ENCODE results near the gene REG3G. TPM values are rescaled to one million over a fixed set of nuclear protein-coding genes. Genes with fewer than 3 reads are reported as not detected.

Gene REG3G
- polyA plus RNA-seq, result not detected in 2 replicates
- polyA minus RNA-seq, result not detected in 2 replicates

DNA sequence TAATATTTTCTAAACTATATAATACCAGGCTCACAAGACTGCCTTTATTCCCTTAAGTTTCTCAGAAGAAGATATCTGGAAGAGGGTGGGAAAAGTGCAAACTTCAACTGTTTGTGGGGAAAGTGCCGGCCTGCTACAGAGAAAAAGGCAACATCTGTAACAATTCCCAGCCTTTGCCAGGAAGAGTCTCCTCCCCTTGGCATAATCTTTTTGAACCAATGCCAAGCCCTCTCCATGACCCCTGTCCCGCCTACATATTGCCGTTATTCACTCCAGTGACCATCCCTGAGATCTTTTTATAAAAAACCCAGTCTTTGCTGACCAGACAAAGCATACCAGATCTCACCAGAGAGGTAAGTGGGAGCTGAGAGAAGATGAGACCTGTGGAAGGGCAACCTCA lies at the start of gene REG3G:
REG3G (plus strand) TSS at position 282 of the 400 bp plus-strand sequence. CDS start 392 bp downstream, outside the sequence.
- H3K9me3 ChIP-seq (ENCODE audit: low read length), result no peaks in the 10 kb centered on the region

DNA sequence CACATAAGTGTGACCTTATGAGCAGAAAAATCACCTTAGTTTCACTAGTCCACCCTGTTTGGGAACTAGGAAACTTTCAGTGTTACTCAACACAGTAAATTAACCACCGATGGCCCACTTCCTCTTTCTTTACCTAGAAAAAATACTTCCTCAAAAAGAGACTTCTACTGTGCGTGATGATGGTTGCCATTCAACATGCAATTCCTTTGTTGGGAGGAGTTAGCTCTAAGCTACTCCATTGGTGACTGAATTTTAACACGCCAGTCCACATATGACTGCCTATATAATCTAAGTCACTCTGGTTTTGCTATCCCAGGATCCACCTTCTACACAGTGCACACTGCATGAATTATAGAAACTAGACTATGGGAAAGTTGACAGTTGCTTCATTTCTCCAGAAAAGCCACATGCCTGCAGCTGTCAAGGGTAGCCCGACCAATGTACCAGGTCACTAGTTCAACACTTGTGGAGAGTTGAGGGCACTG lies 47.8 kb upstream of the REG3G start:
- no peaks in the 10 kb centered on the region for H3K9me3 ChIP-seq (ENCODE audit: low read length)
- no peaks in the 10 kb centered on the region for H3K27me3 ChIP-seq (ENCODE audit: insufficient read depth, low read depth, low read length)
- H3K9ac ChIP-seq (ENCODE audit: low read length), result no peak overlapping the region
- H3F3A ChIP-seq (ENCODE audit: insufficient read depth, low read length, poor library complexity, severe bottlenecking), result no peaks in the 10 kb centered on the region
- no peak overlapping the region for H3K27ac ChIP-seq (ENCODE audit: low read length)
- H3K9me2 ChIP-seq (ENCODE audit: insufficient read depth, low read length), result no peaks in the 10 kb centered on the region
- no peaks in the 10 kb centered on the region for H3K79me2 ChIP-seq (replicated peaks; ENCODE audit: insufficient read depth, low read length)
- no peak overlapping the region for H3K4me3 ChIP-seq (ENCODE audit: low read length)
- no peak overlapping the region for H3K4me2 ChIP-seq (ENCODE audit: low read length)
- TF ChIP-seq, protein P1, sequence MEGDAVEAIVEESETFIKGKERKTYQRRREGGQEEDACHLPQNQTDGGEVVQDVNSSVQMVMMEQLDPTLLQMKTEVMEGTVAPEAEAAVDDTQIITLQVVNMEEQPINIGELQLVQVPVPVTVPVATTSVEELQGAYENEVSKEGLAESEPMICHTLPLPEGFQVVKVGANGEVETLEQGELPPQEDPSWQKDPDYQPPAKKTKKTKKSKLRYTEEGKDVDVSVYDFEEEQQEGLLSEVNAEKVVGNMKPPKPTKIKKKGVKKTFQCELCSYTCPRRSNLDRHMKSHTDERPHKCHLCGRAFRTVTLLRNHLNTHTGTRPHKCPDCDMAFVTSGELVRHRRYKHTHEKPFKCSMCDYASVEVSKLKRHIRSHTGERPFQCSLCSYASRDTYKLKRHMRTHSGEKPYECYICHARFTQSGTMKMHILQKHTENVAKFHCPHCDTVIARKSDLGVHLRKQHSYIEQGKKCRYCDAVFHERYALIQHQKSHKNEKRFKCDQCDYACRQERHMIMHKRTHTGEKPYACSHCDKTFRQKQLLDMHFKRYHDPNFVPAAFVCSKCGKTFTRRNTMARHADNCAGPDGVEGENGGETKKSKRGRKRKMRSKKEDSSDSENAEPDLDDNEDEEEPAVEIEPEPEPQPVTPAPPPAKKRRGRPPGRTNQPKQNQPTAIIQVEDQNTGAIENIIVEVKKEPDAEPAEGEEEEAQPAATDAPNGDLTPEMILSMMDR (IDR thresholded peaks at IDR 0.05; ENCODE audit: poor library complexity, severe bottlenecking), result no peak
- no peak for TF ChIP-seq RAD21 (conservative IDR thresholded peaks at IDR 0.05)
- TF ChIP-seq, protein P2, sequence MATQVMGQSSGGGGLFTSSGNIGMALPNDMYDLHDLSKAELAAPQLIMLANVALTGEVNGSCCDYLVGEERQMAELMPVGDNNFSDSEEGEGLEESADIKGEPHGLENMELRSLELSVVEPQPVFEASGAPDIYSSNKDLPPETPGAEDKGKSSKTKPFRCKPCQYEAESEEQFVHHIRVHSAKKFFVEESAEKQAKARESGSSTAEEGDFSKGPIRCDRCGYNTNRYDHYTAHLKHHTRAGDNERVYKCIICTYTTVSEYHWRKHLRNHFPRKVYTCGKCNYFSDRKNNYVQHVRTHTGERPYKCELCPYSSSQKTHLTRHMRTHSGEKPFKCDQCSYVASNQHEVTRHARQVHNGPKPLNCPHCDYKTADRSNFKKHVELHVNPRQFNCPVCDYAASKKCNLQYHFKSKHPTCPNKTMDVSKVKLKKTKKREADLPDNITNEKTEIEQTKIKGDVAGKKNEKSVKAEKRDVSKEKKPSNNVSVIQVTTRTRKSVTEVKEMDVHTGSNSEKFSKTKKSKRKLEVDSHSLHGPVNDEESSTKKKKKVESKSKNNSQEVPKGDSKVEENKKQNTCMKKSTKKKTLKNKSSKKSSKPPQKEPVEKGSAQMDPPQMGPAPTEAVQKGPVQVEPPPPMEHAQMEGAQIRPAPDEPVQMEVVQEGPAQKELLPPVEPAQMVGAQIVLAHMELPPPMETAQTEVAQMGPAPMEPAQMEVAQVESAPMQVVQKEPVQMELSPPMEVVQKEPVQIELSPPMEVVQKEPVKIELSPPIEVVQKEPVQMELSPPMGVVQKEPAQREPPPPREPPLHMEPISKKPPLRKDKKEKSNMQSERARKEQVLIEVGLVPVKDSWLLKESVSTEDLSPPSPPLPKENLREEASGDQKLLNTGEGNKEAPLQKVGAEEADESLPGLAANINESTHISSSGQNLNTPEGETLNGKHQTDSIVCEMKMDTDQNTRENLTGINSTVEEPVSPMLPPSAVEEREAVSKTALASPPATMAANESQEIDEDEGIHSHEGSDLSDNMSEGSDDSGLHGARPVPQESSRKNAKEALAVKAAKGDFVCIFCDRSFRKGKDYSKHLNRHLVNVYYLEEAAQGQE (IDR thresholded peaks at IDR 0.05; ENCODE audit: borderline replicate concordance), result no peak
- no peak for TF ChIP-seq SMC3 (conservative IDR thresholded peaks at IDR 0.05; ENCODE audit: poor library complexity)
- no peak for TF ChIP-seq TAF1 (IDR thresholded peaks at IDR 0.05; ENCODE audit: low read depth)
- H4K20me1 ChIP-seq (ENCODE audit: insufficient read depth), result no peaks in the 10 kb centered on the region
- H2AFZ ChIP-seq (ENCODE audit: low read depth, low read length), result no peak overlapping the region
- H3K36me3 ChIP-seq (ENCODE audit: insufficient read depth, low read length), result no peaks in the 10 kb centered on the region

More for the DNA sequence above, at the start of gene REG3G:
- TF ChIP-seq MXI1 (conservative IDR thresholded peaks at IDR 0.05; ENCODE audit: poor library complexity, severe bottlenecking) (no peak), SMC3 (conservative IDR thresholded peaks at IDR 0.05; ENCODE audit: poor library complexity) (no peak), EZH2 (IDR thresholded peaks at IDR 0.05; ENCODE audit: borderline replicate concordance, insufficient read depth, low read length, poor library complexity, severe bottlenecking) (no peak), POLR2AphosphoS5 (IDR thresholded peaks at IDR 0.05) (no peak), EP300 (conservative IDR thresholded peaks at IDR 0.05; ENCODE audit: poor library complexity, severe bottlenecking) (no peak)
- H3K27me3 ChIP-seq (ENCODE audit: insufficient read depth, low read depth, low read length), result no peaks in the 10 kb centered on the region
- no peak within 1 kb of the TSS for H2AFZ ChIP-seq (ENCODE audit: low read depth, low read length)
- no peaks in the 10 kb centered on the region for H3F3A ChIP-seq (ENCODE audit: insufficient read depth, low read length, poor library complexity, severe bottlenecking)
- H3K79me2 ChIP-seq (replicated peaks; ENCODE audit: insufficient read depth, low read length), result no peaks in the 10 kb centered on the region
- H4K20me1 ChIP-seq (ENCODE audit: insufficient read depth), result no peaks in the 10 kb centered on the region
- H3K27ac ChIP-seq (ENCODE audit: low read length), result no peak within 1 kb of the TSS
- no peak within 1 kb of the TSS for H3K9ac ChIP-seq (ENCODE audit: low read length)
- H3K9me2 ChIP-seq (ENCODE audit: insufficient read depth, low read length), result no peaks in the 10 kb centered on the region
- no peak within 1 kb of the TSS for H3K4me3 ChIP-seq (ENCODE audit: low read length)
- no peak within 1 kb of the TSS for H3K4me2 ChIP-seq (ENCODE audit: low read length)
- no peaks in the 10 kb centered on the region for H3K36me3 ChIP-seq (ENCODE audit: insufficient read depth, low read length)
